ENCODE results near the gene CAV1.

DNA sequence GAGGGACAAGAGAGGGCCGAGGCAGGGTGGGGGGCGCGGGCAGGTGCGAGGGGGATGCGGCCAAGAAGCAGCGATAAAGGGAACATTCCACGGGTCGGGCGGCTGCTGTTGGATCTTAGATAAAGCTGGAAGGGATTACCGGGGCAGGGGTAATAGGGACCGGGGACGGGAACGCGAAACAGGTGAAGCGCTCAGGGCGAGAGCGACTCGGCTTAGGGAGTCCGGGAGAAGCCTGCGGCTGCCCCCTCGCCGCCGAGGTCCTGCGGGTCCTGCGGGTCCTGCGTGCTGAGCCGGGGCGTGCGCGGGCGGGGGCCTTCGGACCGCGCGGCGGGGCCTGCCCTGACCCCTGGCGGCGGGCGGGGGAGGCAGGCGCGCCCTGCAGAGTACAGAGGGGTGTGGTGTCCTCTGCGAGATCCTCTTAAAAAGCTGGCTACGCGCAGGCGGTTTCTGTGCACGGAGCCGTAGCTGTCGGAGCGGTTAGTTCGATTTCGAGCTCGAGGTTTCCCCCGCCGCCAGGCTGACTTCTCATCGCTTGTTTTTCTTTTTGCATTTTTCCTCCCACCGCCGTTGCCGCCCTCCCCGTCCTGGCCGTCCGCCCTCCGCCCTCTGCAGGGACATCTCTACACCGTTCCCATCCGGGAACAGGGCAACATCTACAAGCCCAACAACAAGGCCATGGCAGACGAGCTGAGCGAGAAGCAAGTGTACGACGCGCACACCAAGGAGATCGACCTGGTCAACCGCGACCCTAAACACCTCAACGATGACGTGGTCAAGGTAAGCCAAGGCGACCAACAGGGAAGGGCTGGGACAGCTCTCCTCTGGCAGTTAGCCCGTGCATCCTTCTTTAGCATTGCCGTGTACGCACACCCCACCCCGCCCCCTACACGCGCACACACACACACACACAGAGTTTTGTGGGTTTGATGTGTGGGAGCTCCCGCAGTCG, 1.4 kb downstream of the CAV1 start:
- TF ChIP-seq, protein P1, sequence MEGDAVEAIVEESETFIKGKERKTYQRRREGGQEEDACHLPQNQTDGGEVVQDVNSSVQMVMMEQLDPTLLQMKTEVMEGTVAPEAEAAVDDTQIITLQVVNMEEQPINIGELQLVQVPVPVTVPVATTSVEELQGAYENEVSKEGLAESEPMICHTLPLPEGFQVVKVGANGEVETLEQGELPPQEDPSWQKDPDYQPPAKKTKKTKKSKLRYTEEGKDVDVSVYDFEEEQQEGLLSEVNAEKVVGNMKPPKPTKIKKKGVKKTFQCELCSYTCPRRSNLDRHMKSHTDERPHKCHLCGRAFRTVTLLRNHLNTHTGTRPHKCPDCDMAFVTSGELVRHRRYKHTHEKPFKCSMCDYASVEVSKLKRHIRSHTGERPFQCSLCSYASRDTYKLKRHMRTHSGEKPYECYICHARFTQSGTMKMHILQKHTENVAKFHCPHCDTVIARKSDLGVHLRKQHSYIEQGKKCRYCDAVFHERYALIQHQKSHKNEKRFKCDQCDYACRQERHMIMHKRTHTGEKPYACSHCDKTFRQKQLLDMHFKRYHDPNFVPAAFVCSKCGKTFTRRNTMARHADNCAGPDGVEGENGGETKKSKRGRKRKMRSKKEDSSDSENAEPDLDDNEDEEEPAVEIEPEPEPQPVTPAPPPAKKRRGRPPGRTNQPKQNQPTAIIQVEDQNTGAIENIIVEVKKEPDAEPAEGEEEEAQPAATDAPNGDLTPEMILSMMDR (conservative IDR thresholded peaks at IDR 0.05; ENCODE audit: low read depth in 2 of 2), result peak; percentile 58 to 69
- TF ChIP-seq POLR2AphosphoS5 (IDR thresholded peaks at IDR 0.05; ENCODE audit: low read depth), result 0 out of 2 replicates have a peak, but pooled peaks have one; percentile 16
- no peak for TF ChIP-seq EZH2phosphoT487 (IDR thresholded peaks at IDR 0.05; ENCODE audit: unreplicated experiment)
- TF ChIP-seq EZH2 (IDR thresholded peaks at IDR 0.05; ENCODE audit: low read depth, unreplicated experiment), result no peak
- TF ChIP-seq, protein P2, sequence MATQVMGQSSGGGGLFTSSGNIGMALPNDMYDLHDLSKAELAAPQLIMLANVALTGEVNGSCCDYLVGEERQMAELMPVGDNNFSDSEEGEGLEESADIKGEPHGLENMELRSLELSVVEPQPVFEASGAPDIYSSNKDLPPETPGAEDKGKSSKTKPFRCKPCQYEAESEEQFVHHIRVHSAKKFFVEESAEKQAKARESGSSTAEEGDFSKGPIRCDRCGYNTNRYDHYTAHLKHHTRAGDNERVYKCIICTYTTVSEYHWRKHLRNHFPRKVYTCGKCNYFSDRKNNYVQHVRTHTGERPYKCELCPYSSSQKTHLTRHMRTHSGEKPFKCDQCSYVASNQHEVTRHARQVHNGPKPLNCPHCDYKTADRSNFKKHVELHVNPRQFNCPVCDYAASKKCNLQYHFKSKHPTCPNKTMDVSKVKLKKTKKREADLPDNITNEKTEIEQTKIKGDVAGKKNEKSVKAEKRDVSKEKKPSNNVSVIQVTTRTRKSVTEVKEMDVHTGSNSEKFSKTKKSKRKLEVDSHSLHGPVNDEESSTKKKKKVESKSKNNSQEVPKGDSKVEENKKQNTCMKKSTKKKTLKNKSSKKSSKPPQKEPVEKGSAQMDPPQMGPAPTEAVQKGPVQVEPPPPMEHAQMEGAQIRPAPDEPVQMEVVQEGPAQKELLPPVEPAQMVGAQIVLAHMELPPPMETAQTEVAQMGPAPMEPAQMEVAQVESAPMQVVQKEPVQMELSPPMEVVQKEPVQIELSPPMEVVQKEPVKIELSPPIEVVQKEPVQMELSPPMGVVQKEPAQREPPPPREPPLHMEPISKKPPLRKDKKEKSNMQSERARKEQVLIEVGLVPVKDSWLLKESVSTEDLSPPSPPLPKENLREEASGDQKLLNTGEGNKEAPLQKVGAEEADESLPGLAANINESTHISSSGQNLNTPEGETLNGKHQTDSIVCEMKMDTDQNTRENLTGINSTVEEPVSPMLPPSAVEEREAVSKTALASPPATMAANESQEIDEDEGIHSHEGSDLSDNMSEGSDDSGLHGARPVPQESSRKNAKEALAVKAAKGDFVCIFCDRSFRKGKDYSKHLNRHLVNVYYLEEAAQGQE (IDR thresholded peaks at IDR 0.05; ENCODE audit: unreplicated experiment), result no peak
- no peak for TF ChIP-seq ZNF331 (CRISPR knock-in tag; IDR thresholded peaks at IDR 0.05; ENCODE audit: low read depth)
- TF ChIP-seq CREB1 (CRISPR knock-in tag; IDR thresholded peaks at IDR 0.05; ENCODE audit: low read depth), result peak; percentile 33; the same call in 1 of the 2 replicates
